Brain microvascular endothelial cell (primary cell): Measurements from ENCODE around the gene SLC35D3.
"Not testable (repeated sequence)": the region's sequence is repeated elsewhere in the genome, so short reads cannot be mapped to it uniquely, and the experiment has no call there.

Experiments
- DNase-seq: peaks from one replicate; pipeline ENCODE4 v3.0.0-alpha.2; 2020
- H3K27ac ChIP-seq: fragments of 250-450 bp; sonication (Bioruptor Pico); 2 replicates; pipeline ENCODE4 v1.5.1; 2020; ENCODE audit warnings: mild to moderate bottlenecking, moderate library complexity
- H3K27me3 ChIP-seq: fragments of 250-450 bp; sonication (Bioruptor Pico); replicated peaks from 2 replicates; pipeline ENCODE4 v1.5.1; 2020; ENCODE audit warnings: mild to moderate bottlenecking
- H3K36me3 ChIP-seq: fragments of 250-450 bp; sonication (Bioruptor Pico); replicated peaks from 2 replicates; pipeline ENCODE4 v1.5.1; 2020; ENCODE audit warnings: mild to moderate bottlenecking
- H3K4me3 ChIP-seq: 2 replicates; pipeline ENCODE4 v1.5.1; 2011; ENCODE audit warnings: low read depth, mild to moderate bottlenecking, control low read depth, low read length, moderate library complexity
- CTCF ChIP-seq: IDR thresholded peaks from 2 replicates; pipeline ENCODE4 v1.5.1; 2011; ENCODE audit warnings: low read depth, mild to moderate bottlenecking, moderate library complexity, low read length, control low read depth, inconsistent platforms; ENCODE audit errors: missing control alignments
- in situ Hi-C: cut with HindIII; loops from 2 replicates; pipeline ENCODE4 v1.10.0; 2017; ENCODE audit warnings: low sequenced_read_pairs, low pct_ligation_motif_present

The SLC35D3 gene

GRCh38 chr6:136947037-136947436 is 24.9 kb downstream of the SLC35D3 start:
- in situ Hi-C loops, result no loop called here

DNA sequence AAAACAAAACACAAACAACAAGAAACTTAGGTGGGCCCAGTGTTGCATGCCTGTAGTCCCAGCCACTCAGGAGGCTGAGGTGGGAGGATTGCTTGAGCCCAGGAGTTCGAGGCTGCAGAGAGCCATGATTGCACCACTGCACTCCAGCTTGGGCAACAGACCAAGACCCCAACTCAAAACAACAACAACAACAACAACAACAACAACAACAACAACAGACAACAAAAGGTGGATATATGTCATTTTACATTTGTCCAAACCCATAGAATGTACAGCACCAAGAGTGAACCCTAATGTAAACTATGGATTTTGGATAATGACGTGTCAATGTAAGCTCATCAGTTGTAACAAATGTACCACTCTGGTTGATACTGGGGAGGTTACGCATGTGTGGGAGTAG is 27.9 kb downstream of the SLC35D3 start:
- H3K36me3 ChIP-seq, in situ Hi-C loops, H3K27me3 ChIP-seq, H3K27ac ChIP-seq, H3K4me3 ChIP-seq, DNase-seq: not testable (repeated sequence)

More at GRCh38 chr6:136947037-136947436, 24.9 kb downstream of the SLC35D3 start:
- Histone ChIP-seq H3K27ac (no peak overlapping the region), H3K36me3 (no peaks in the 10 kb centered on the region), H3K27me3 (no peaks in the 10 kb centered on the region), H3K4me3 (no peak overlapping the region)
- DNase-seq, result no peak
- no peak for TF ChIP-seq CTCF

DNA sequence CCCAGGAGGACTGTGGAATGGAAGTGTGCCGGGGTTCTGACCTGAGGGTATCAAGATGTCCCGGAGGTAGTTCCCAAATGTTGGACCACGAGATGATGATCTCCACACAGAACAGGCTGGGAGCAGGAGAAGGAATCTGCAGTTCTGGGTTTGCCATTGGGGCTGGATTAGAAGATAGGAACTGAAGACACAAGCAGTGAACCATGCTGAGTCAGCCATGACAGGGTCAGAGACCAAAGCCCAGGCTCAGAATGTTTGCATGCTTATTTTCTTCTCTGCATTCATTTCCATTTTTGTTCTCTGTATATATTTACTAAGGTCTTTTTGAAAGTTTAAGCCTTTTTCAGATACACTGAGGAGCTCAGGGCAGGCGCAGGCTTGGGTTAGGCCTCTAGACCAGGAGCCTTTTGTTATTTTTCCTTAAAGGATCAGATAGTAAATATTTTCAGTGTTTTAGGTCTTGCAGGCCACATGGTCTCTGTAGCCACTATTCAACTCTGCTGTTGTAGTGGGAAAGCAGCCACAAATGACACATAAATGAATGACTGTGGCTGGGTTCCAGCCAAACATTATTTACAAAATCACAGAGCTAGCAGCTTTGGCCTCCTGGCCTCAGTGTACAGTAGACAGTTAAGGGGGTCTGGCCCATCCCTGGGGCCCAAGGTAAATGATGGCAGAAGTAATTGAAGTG is 28.5 kb downstream of the SLC35D3 start:
- Histone ChIP-seq H3K27ac (no peak overlapping the region), H3K27me3 (no peaks in the 10 kb centered on the region), H3K4me3 (no peak overlapping the region), H3K36me3 (no peaks in the 10 kb centered on the region)
- no peak for TF ChIP-seq CTCF
- in situ Hi-C loops, result no loop called here
- peak; percentile 20 for DNase-seq

- H3K4me3 ChIP-seq, result no peak overlapping the region
- in situ Hi-C loops, result no loop called here
- no peak overlapping the region for H3K27ac ChIP-seq
- TF ChIP-seq CTCF, result no peak
- H3K27me3 ChIP-seq, result no peaks in the 10 kb centered on the region
- no peaks in the 10 kb centered on the region for H3K36me3 ChIP-seq
- DNase-seq, result no peak
Measured at GRCh38 chr6:136952714-136953260, 30.7 kb downstream of the SLC35D3 start.

DNA sequence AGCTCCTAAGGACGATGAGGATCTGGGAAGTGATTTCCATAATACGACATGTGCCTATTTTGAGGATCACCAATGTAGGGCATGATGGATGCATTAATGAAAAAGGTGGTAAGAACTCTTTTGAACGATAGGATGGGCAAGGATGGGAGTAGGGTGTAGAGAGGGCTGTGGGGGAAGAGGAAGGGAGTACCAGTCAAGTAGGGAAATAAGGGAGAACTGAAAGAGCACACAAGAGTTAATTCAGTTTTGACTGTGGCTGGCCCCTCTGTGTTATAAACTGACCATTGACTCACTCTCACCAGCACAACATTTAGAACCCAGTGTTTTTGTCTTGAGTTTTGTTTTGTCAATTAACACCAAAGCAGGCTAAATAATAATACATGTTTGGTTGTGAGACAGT is 33.0 kb downstream of the SLC35D3 start:
- H3K27me3 ChIP-seq, result no peaks in the 10 kb centered on the region
- in situ Hi-C loops, result no loop called here
- no peak for TF ChIP-seq CTCF

DNA sequence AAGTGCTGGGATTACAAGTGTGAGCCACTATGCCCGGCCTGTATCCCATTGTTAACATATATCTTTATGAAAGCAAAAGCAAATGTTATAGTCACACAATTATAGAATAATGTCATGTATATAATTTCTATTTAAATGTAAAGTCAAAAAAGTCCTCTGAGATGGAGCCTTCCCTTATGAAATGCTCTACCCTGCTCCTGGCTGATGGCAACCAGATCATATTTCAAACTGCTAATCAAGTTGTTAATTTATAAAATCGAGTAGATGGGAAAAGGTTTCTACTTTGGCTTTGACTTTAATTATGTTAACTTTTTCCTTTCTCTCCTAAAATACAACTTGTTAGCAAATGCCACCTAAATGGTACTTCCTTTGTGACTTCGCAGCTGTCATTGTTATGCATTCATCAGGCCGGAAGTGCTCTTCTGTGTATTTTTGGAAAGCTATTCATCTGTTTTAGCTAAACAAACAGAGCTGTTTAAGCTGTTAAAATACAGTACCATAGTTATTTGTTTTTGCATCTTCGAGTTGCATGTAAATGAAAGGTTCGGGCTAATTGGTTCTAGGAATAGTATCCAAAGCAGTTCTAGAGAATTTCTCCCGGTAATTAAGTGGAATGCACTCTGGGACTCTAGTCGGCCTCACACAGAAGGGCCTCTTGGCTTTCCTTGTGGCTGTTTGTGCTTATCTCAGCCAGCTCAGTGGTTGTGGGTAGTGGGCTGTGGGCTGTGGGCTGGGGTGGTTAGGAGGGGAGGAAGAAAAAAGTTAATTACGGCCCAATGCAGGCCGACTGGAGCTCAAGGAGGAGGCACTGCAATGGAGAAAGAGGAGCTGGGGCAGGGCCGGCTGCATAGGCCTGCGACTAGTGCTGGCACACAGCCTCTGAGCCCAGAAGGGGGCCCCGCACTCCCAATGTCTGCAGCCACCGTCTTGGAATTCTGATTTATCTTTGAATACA is 34.8 kb downstream of the SLC35D3 start:
- Histone ChIP-seq H3K36me3 (no peaks in the 10 kb centered on the region), H3K27ac (no peak overlapping the region), H3K27me3 (no peaks in the 10 kb centered on the region), H3K4me3 (no peak overlapping the region)
- in situ Hi-C loops, result no loop called here
- DNase-seq, result no peak
- peak; percentile 1 for TF ChIP-seq CTCF

More for the DNA sequence above, 33.0 kb downstream of the SLC35D3 start:
- H3K36me3 ChIP-seq, result no peaks in the 10 kb centered on the region
- DNase-seq, result no peak
- H3K27ac ChIP-seq, result no peak overlapping the region
- H3K4me3 ChIP-seq, result no peak overlapping the region
